ENCODE results near the gene TAMALIN. TPM values are rescaled to one million over a fixed set of nuclear protein-coding genes. Genes with fewer than 3 reads are reported as not detected.

Gene TAMALIN
- total and polyA plus RNA-seq, 2 experiments from 2014 or later = 8.0 to 9.9 TPM

GRCh38 chr12:52041035-52041434 lies 34.3 kb downstream of the TAMALIN start:
- no peak overlapping the region for H3K27ac ChIP-seq
- no peak overlapping the region for H2AFZ ChIP-seq
- H3K36me3 ChIP-seq (replicated peaks; ENCODE audit: insufficient read depth, low read depth) = no peaks in the 10 kb centered on the region
- H3K27me3 ChIP-seq = no peaks in the 10 kb centered on the region
- TF ChIP-seq EZH2 (IDR thresholded peaks at IDR 0.05; ENCODE audit: borderline replicate concordance) = no peak
- TF ChIP-seq EZH2phosphoT487 (IDR thresholded peaks at IDR 0.05; ENCODE audit: low read depth, severe bottlenecking, unreplicated experiment) = no peak
- TF ChIP-seq, protein P1, sequence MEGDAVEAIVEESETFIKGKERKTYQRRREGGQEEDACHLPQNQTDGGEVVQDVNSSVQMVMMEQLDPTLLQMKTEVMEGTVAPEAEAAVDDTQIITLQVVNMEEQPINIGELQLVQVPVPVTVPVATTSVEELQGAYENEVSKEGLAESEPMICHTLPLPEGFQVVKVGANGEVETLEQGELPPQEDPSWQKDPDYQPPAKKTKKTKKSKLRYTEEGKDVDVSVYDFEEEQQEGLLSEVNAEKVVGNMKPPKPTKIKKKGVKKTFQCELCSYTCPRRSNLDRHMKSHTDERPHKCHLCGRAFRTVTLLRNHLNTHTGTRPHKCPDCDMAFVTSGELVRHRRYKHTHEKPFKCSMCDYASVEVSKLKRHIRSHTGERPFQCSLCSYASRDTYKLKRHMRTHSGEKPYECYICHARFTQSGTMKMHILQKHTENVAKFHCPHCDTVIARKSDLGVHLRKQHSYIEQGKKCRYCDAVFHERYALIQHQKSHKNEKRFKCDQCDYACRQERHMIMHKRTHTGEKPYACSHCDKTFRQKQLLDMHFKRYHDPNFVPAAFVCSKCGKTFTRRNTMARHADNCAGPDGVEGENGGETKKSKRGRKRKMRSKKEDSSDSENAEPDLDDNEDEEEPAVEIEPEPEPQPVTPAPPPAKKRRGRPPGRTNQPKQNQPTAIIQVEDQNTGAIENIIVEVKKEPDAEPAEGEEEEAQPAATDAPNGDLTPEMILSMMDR (IDR thresholded peaks at IDR 0.05; ENCODE audit: poor library complexity) = no peak
- 84% methylated on average over 3 of the region's 3 CpGs for WGBS (ENCODE audit: low lambda C conversion rate, missing lambda C conversion rate)
- no peaks in the 10 kb centered on the region for H3K9me2 ChIP-seq (replicated peaks; ENCODE audit: insufficient read depth)
- H3K4me3 ChIP-seq = no peak overlapping the region
- no peaks in the 10 kb centered on the region for H3K9me3 ChIP-seq (ENCODE audit: low read depth)
- H3K79me2 ChIP-seq = peaks cover 10% of the 10 kb centered on the region
- H4K20me1 ChIP-seq (ENCODE audit: insufficient read depth, poor library complexity, severe bottlenecking) = peaks cover 2% of the 10 kb centered on the region
- H3K4me1 ChIP-seq (ENCODE audit: insufficient read depth) = no peaks in the 10 kb centered on the region
- no peak for DNase-seq (ENCODE audit: low spot score)
- no peak overlapping the region for H3K4me2 ChIP-seq

- no peak overlapping the region for H2AFZ ChIP-seq
- no peak overlapping the region for H3K4me3 ChIP-seq
- TF ChIP-seq, protein P1 (IDR thresholded peaks at IDR 0.05; ENCODE audit: poor library complexity) = no peak
- TF ChIP-seq EZH2 (IDR thresholded peaks at IDR 0.05; ENCODE audit: borderline replicate concordance) = no peak
- TF ChIP-seq EZH2phosphoT487 (IDR thresholded peaks at IDR 0.05; ENCODE audit: low read depth, severe bottlenecking, unreplicated experiment) = no peak
- H3K4me2 ChIP-seq = no peak overlapping the region
- H3K9me2 ChIP-seq (replicated peaks; ENCODE audit: insufficient read depth) = no peaks in the 10 kb centered on the region
- peak; percentile 60 for DNase-seq (ENCODE audit: low spot score)
- no peaks in the 10 kb centered on the region for H3K27me3 ChIP-seq
- no peaks in the 10 kb centered on the region for H3K4me1 ChIP-seq (ENCODE audit: insufficient read depth)
- H3K9me3 ChIP-seq (ENCODE audit: low read depth) = no peaks in the 10 kb centered on the region
- peaks cover 2% of the 10 kb centered on the region for H4K20me1 ChIP-seq (ENCODE audit: insufficient read depth, poor library complexity, severe bottlenecking)
- H3K27ac ChIP-seq = no peak overlapping the region
- H3K79me2 ChIP-seq = peaks cover 10% of the 10 kb centered on the region
- no peaks in the 10 kb centered on the region for H3K36me3 ChIP-seq (replicated peaks; ENCODE audit: insufficient read depth, low read depth)
- WGBS (ENCODE audit: low lambda C conversion rate, missing lambda C conversion rate) = 52% methylated on average over 3 of the region's 6 CpGs
Observed at GRCh38 chr12:52041695-52042123, 35.0 kb downstream of the TAMALIN start.

GRCh38 chr12:52042706-52043385 lies 36.1 kb downstream of the TAMALIN start:
- 93% methylated on average over 7 of the region's 8 CpGs for WGBS (ENCODE audit: low lambda C conversion rate, missing lambda C conversion rate)
- Histone ChIP-seq H3K9me3 (ENCODE audit: low read depth) (no peaks in the 10 kb centered on the region), H3K9me2 (replicated peaks; ENCODE audit: insufficient read depth) (no peaks in the 10 kb centered on the region), H3K27me3 (no peaks in the 10 kb centered on the region), H3K4me3 (no peak overlapping the region), H3K36me3 (replicated peaks; ENCODE audit: insufficient read depth, low read depth) (no peaks in the 10 kb centered on the region), H3K4me2 (no peak overlapping the region), H2AFZ (no peak overlapping the region), H3K27ac (no peak overlapping the region), H3K79me2 (peaks cover 10% of the 10 kb centered on the region), H3K4me1 (ENCODE audit: insufficient read depth) (no peaks in the 10 kb centered on the region), H4K20me1 (ENCODE audit: insufficient read depth, poor library complexity, severe bottlenecking) (peaks cover 2% of the 10 kb centered on the region)
- no peak for DNase-seq (ENCODE audit: low spot score)
- TF ChIP-seq EZH2phosphoT487 (IDR thresholded peaks at IDR 0.05; ENCODE audit: low read depth, severe bottlenecking, unreplicated experiment) (no peak), EZH2 (IDR thresholded peaks at IDR 0.05; ENCODE audit: borderline replicate concordance) (no peak)
- TF ChIP-seq, protein P1 (IDR thresholded peaks at IDR 0.05; ENCODE audit: poor library complexity) = no peak
